ENCODE results near the gene FDX2.

FDX2 gene

GRCh38 chr19:10295305-10295846 lies 20.4 kb downstream of the FDX2 start:
- no peak for DNase-seq (ENCODE audit: insufficient read length, low spot score)
- no peak for FAIRE-seq
- TF ChIP-seq CTCF (IDR thresholded peaks at IDR 0.05; ENCODE audit: insufficient read depth, missing control alignments), result no peak

- TF ChIP-seq CTCF (IDR thresholded peaks at IDR 0.05; ENCODE audit: insufficient read depth, missing control alignments), result no peak
- FAIRE-seq (no peak), DNase-seq (ENCODE audit: insufficient read length, low spot score) (no peak)
Observed at GRCh38 chr19:10294368-10294697, 21.5 kb downstream of the FDX2 start.

DNA sequence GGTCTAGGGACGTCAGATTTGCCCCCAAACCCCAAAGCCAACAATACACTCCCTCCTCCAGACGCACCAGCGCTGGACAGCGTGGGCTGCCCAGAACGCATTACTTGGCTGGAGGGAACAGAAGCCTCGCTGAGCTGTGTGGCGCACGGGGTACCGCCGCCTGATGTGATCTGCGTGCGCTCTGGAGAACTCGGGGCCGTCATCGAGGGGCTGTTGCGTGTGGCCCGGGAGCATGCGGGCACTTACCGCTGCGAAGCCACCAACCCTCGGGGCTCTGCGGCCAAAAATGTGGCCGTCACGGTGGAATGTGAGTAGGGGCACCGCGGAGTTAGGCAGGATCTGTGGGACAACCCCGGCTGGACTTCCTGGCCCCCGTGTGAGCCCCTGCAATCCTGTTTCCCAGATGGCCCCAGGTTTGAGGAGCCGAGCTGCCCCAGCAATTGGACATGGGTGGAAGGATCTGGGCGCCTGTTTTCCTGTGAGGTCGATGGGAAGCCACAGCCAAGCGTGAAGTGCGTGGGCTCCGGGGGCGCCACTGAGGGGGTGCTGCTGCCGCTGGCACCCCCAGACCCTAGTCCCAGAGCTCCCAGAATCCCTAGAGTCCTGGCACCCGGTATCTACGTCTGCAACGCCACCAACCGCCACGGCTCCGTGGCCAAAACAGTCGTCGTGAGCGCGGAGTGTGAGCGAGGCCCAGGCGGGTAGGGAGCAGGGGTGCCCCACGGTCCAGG lies 22.0 kb downstream of the FDX2 start:
- no peak for FAIRE-seq
- no peak for TF ChIP-seq CTCF (IDR thresholded peaks at IDR 0.05; ENCODE audit: insufficient read depth, missing control alignments)
- DNase-seq (ENCODE audit: insufficient read length, low spot score), result no peak

DNA sequence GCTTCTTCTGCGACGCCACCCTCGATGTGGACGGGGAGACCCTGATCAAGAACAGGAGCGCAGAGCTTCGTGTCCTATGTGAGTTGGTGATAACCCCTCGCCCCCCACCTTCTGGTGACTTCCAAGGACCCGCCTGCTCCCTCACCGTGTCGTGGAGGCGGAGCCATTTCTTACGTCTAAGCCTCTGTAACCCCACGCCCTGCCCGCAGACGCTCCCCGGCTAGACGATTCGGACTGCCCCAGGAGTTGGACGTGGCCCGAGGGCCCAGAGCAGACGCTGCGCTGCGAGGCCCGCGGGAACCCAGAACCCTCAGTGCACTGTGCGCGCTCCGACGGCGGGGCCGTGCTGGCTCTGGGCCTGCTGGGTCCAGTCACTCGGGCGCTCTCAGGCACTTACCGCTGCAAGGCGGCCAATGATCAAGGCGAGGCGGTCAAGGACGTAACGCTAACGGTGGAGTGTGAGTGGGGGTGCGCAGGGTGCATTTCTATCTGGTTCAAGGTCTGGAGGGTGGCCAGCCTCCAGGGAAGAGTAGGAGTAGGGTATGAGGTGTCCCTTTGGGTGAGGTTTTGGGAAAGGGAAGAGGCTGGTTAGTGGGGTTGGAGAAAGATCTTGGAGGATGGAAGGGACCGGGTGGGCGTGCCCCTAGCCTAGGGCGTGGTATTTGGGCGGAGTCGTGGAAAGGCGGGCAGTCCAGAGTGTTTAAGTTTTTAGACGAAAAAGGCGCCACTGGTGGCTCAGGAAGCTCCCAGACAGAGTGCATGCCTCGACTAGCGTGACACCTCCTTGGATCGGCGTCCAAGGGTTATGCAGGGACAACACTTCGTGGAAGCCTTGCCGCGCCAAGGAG lies 22.8 kb downstream of the FDX2 start:
- DNase-seq (ENCODE audit: insufficient read length, low spot score), result no peak
- no peak for FAIRE-seq
- no peak for TF ChIP-seq CTCF (IDR thresholded peaks at IDR 0.05; ENCODE audit: insufficient read depth, missing control alignments)

GRCh38 chr19:10292206-10292788 lies 23.5 kb downstream of the FDX2 start:
- FAIRE-seq (no peak), DNase-seq (ENCODE audit: insufficient read length, low spot score) (peak; percentile 90)
- TF ChIP-seq CTCF (IDR thresholded peaks at IDR 0.05; ENCODE audit: insufficient read depth, missing control alignments), result no peak

GRCh38 chr19:10291554-10292205 lies 24.1 kb downstream of the FDX2 start:
- FAIRE-seq (no peak), DNase-seq (ENCODE audit: insufficient read length, low spot score) (no peak)
- TF ChIP-seq CTCF (IDR thresholded peaks at IDR 0.05; ENCODE audit: insufficient read depth, missing control alignments), result no peak

Data from D721Med (cell line).